ENCODE results near the gene SIGLEC15. TPM values are rescaled to one million over a fixed set of nuclear protein-coding genes. Genes with fewer than 3 reads are reported as not detected.

The SIGLEC15 gene
- polyA plus RNA-seq, 4 donors, result 0.35 to 0.81 (median 0.46) TPM

GRCh38 chr18:45874491-45875184 lies 49.2 kb downstream of the SIGLEC15 start:
- DNase-seq (ENCODE audit: low read depth in 4 of 4, low spot score in 2 of 4), result no peak

GRCh38 chr18:45876161-45876560 lies 50.7 kb downstream of the SIGLEC15 start:
- DNase-seq (ENCODE audit: low read depth in 4 of 4, low spot score in 2 of 4), result no peak

GRCh38 chr18:45877403-45877802 lies 51.9 kb downstream of the SIGLEC15 start:
- DNase-seq (ENCODE audit: low read depth in 4 of 4, low spot score in 2 of 4), result no peak

GRCh38 chr18:45879681-45880655 lies 54.5 kb downstream of the SIGLEC15 start:
- DNase-seq (ENCODE audit: low read depth in 4 of 4, low spot score in 2 of 4), result peak; percentile 4 to 51 (median 27)

GRCh38 chr18:45880876-45881558 lies 55.5 kb downstream of the SIGLEC15 start:
- DNase-seq (ENCODE audit: low read depth in 4 of 4, low spot score in 2 of 4), result no peak

- no peak for DNase-seq (ENCODE audit: low read depth in 4 of 4, low spot score in 2 of 4)
Measured at GRCh38 chr18:45887585-45887984, 62.1 kb downstream of the SIGLEC15 start.

- no peak for DNase-seq (ENCODE audit: low read depth in 4 of 4, low spot score in 2 of 4)
Measured at GRCh38 chr18:45889419-45890064, 64.1 kb downstream of the SIGLEC15 start.

GRCh38 chr18:45890606-45891005 lies 65.1 kb downstream of the SIGLEC15 start:
- no peak for DNase-seq (ENCODE audit: low read depth in 4 of 4, low spot score in 2 of 4)

- no peak for DNase-seq (ENCODE audit: low read depth in 4 of 4, low spot score in 2 of 4)
Measured at GRCh38 chr18:45891806-45892205, 66.3 kb downstream of the SIGLEC15 start.

Other genes with a start within 250 kb of the SIGLEC15 start
- 10 to 100 TPM in 3 of 4 donors, 1 to 10 TPM in 1; 9.4 to 20.2 (median 16.0) TPM for gene SLC14A2, start 210.2 kb upstream of the SIGLEC15 start, polyA plus RNA-seq (ENCODE audit: insufficient read length in 4 of 4)
- gene SLC14A1, start 101.5 kb upstream of the SIGLEC15 start, polyA plus RNA-seq (ENCODE audit: insufficient read length in 4 of 4), result 1 to 10 TPM; 3.4 to 6.8 (median 4.4) TPM
- gene EPG5, start 141.7 kb downstream of the SIGLEC15 start, polyA plus RNA-seq (ENCODE audit: insufficient read length in 4 of 4), result 10 to 100 TPM; 16.2 to 35.3 (median 25.1) TPM
- 10 to 100 TPM in 2 of 4 donors, 1 to 10 TPM in 2; 8.4 to 14.9 (median 9.9) TPM for gene PSTPIP2, start 246.6 kb downstream of the SIGLEC15 start, polyA plus RNA-seq (ENCODE audit: insufficient read length in 4 of 4)